Parathyroid adenoma (tissue), 2 donors: ENCODE measurements around the gene POU2F1.

ENCODE experiments used
- H2AFZ ChIP-seq: fragments of 300-600 bp; sonication (generic); one replicate; pipeline ENCODE4 v1.7.0; 2017; ENCODE audit warnings: antibody characterized with exemption, mild to moderate bottlenecking
- H3K27ac ChIP-seq: fragments of 300-600 bp; sonication (generic); one replicate; pipeline ENCODE4 v1.7.0; 2017
- H3K27me3 ChIP-seq: fragments of 300-600 bp; sonication (generic); one replicate; pipeline ENCODE4 v1.7.0; 2017; ENCODE audit warnings: low read length; ENCODE audit not compliant: control insufficient read depth, insufficient read depth
- H3K36me3 ChIP-seq: fragments of 300-600 bp; sonication (generic); one replicate; pipeline ENCODE4 v1.7.0; 2017; ENCODE audit warnings: low read length; ENCODE audit not compliant: control insufficient read depth, insufficient read depth
- H3K4me1 ChIP-seq: fragments of 300-600 bp; sonication (generic); one replicate; pipeline ENCODE4 v1.7.0; 2017; ENCODE audit warnings: control low read depth
- H3K4me2 ChIP-seq: fragments of 300-600 bp; sonication (generic); one replicate; pipeline ENCODE4 v1.7.0; 2017; ENCODE audit warnings: low read length
- H3K4me3 ChIP-seq: fragments of 300-600 bp; sonication (generic); one replicate; pipeline ENCODE4 v1.7.0; 2017; ENCODE audit warnings: low read depth, low read length
- H3K79me2 ChIP-seq: fragments of 300-600 bp; sonication (generic); one replicate; pipeline ENCODE4 v1.7.0; 2017; ENCODE audit warnings: control low read depth
- H3K9ac ChIP-seq: fragments of 300-600 bp; sonication (generic); one replicate; pipeline ENCODE4 v1.7.0; 2017; ENCODE audit warnings: mild to moderate bottlenecking
- H3K9me3 ChIP-seq: fragments of 300-600 bp; sonication (generic); one replicate; pipeline ENCODE4 v1.7.0; 2017; ENCODE audit warnings: low read length; ENCODE audit not compliant: control insufficient read depth
- TF ChIP-seq, protein P1 (sequence below): fragments of 300-600 bp; sonication (generic); IDR thresholded peaks from one replicate; pipeline ENCODE4 v1.7.0; 2017; ENCODE audit warnings: antibody characterized with exemption, mild to moderate bottlenecking
- donor health status: primary hyperparathyroidism.

Gene POU2F1

DNA sequence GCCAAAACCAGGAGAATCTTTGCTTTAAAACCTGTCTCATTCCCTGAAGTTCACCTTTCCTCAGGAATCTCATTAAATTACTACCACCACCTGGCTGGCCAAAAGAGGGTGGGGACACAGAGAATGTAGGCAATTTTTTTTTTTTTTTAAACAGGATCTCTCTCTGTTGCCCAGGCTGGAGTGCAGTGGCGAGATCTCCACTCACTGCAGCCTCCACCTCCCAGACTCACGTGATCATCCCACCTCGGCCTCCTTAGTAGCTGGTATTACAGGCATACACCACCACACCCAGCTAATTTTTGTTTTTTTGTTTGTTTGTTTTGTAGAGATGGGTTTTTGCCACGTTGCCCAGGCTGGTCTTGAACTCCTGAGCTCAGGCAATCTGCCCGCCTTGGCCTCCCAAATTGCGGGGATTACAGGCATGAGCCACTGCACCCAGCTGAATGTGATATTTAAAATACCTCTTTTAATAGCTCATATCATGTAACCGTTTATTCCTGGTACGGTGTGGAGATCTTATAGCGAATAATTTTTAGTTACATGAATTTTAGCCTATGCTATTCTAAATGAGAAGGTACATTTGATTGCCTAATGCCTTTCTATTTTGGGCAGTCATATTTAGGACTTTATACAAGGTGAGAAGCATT lies 84.5 kb downstream of the POU2F1 start:
- Histone ChIP-seq H3K4me1 (no peaks in the 10 kb centered on the region), H3K27me3 (no peaks in the 10 kb centered on the region), H3K9ac (no peak overlapping the region), H3K9me3 (no peaks in the 10 kb centered on the region), H2AFZ (no peak overlapping the region), H3K36me3 (no peaks in the 10 kb centered on the region), H3K79me2 (peaks cover 3% of the 10 kb centered on the region), H3K27ac (no peak overlapping the region), H3K4me2 (no peak overlapping the region), H3K4me3 (no peak overlapping the region)
- TF ChIP-seq, protein P1, sequence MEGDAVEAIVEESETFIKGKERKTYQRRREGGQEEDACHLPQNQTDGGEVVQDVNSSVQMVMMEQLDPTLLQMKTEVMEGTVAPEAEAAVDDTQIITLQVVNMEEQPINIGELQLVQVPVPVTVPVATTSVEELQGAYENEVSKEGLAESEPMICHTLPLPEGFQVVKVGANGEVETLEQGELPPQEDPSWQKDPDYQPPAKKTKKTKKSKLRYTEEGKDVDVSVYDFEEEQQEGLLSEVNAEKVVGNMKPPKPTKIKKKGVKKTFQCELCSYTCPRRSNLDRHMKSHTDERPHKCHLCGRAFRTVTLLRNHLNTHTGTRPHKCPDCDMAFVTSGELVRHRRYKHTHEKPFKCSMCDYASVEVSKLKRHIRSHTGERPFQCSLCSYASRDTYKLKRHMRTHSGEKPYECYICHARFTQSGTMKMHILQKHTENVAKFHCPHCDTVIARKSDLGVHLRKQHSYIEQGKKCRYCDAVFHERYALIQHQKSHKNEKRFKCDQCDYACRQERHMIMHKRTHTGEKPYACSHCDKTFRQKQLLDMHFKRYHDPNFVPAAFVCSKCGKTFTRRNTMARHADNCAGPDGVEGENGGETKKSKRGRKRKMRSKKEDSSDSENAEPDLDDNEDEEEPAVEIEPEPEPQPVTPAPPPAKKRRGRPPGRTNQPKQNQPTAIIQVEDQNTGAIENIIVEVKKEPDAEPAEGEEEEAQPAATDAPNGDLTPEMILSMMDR, result no peak

DNA sequence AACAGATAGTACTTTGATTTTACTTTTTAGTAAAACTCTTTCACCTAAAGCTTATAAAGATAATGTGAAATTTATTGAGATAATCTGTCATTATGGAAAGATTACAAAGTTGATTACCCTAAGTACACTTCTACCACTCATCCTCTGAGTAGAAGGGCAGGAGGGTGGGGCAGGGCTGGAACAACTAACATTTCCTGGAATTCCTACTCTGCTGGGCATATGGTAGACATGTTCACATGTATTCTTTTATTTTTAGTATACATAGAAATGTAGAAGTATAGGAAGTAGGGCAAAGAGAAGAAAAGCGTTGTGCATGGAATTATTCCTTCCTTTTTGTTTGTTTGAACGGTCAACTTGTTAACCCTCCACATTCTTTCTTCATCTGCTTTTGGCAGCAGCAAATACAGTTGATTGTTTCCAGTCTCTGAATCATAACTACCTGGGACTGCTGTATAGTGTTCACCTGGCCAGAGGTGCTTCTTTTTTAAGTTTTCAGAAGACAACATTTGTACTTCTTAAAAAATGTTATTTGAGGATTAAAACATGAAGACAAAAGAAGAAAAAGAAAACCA lies 85.1 kb downstream of the POU2F1 start:
- Histone ChIP-seq H3K4me2 (no peak overlapping the region), H3K27ac (no peak overlapping the region), H3K36me3 (no peaks in the 10 kb centered on the region), H3K79me2 (peaks cover 3% of the 10 kb centered on the region), H3K9ac (no peak overlapping the region), H3K4me3 (no peak overlapping the region), H3K27me3 (no peaks in the 10 kb centered on the region), H3K9me3 (no peaks in the 10 kb centered on the region), H2AFZ (no peak overlapping the region), H3K4me1 (no peaks in the 10 kb centered on the region)
- TF ChIP-seq, protein P1, result no peak

- TF ChIP-seq, protein P1, result no peak
- H3K9ac ChIP-seq, result no peak overlapping the region
Measured at GRCh38 chr1:167310732-167311131, 90.0 kb downstream of the POU2F1 start.

GRCh38 chr1:167312871-167313270 lies 92.2 kb downstream of the POU2F1 start:
- no peaks in the 10 kb centered on the region for H3K9me3 ChIP-seq
- peaks cover 3% of the 10 kb centered on the region for H3K79me2 ChIP-seq
- TF ChIP-seq, protein P1, result no peak
- no peak overlapping the region for H3K27ac ChIP-seq
- no peak overlapping the region for H3K4me3 ChIP-seq
- no peaks in the 10 kb centered on the region for H3K27me3 ChIP-seq
- H2AFZ ChIP-seq, result no peak overlapping the region
- H3K9ac ChIP-seq, result no peak overlapping the region
- no peaks in the 10 kb centered on the region for H3K36me3 ChIP-seq
- H3K4me1 ChIP-seq, result no peaks in the 10 kb centered on the region
- no peak overlapping the region for H3K4me2 ChIP-seq

More at GRCh38 chr1:167310732-167311131, 90.0 kb downstream of the POU2F1 start:
- H3K4me2 ChIP-seq, result no peak overlapping the region
- no peak overlapping the region for H3K27ac ChIP-seq
- H3K27me3 ChIP-seq, result no peaks in the 10 kb centered on the region
- H3K9me3 ChIP-seq, result no peaks in the 10 kb centered on the region
- H3K4me1 ChIP-seq, result no peaks in the 10 kb centered on the region
- H3K79me2 ChIP-seq, result peaks cover 3% of the 10 kb centered on the region
- H3K36me3 ChIP-seq, result no peaks in the 10 kb centered on the region
- H3K4me3 ChIP-seq, result no peak overlapping the region
- H2AFZ ChIP-seq, result no peak overlapping the region

DNA sequence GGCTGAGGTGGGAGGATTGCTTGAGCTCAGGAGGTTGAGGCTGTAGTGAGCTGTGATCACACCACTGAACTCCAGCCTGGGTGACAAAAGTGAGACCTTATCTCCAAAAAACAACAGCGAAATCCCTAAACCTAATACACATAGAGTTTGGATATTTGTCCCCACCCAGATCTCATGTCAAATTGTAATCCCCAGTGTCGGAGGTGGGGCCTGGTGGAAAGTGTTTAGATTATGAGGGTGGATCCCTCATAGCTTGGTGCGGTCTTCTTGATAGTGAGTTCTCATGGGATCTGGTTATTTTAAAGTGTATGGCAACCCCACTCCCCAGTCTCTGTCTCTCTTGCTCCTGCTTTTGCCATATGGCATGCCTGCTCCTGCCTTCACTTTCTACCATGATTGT lies 94.0 kb downstream of the POU2F1 start:
- Histone ChIP-seq H3K79me2 (no peaks in the 10 kb centered on the region), H3K9me3 (no peaks in the 10 kb centered on the region), H2AFZ (no peak overlapping the region), H3K9ac (no peak overlapping the region), H3K36me3 (no peaks in the 10 kb centered on the region), H3K27me3 (no peaks in the 10 kb centered on the region), H3K4me3 (no peak overlapping the region), H3K4me2 (no peak overlapping the region), H3K4me1 (no peaks in the 10 kb centered on the region), H3K27ac (no peak overlapping the region)
- TF ChIP-seq, protein P1, result no peak
